ENCODE results near the gene PYGM. TPM values are rescaled to one million over a fixed set of nuclear protein-coding genes. Genes with fewer than 3 reads are reported as not detected.

The PYGM gene
- total RNA-seq, 1 experiment from 2014 or later: 1.7 TPM

DNA sequence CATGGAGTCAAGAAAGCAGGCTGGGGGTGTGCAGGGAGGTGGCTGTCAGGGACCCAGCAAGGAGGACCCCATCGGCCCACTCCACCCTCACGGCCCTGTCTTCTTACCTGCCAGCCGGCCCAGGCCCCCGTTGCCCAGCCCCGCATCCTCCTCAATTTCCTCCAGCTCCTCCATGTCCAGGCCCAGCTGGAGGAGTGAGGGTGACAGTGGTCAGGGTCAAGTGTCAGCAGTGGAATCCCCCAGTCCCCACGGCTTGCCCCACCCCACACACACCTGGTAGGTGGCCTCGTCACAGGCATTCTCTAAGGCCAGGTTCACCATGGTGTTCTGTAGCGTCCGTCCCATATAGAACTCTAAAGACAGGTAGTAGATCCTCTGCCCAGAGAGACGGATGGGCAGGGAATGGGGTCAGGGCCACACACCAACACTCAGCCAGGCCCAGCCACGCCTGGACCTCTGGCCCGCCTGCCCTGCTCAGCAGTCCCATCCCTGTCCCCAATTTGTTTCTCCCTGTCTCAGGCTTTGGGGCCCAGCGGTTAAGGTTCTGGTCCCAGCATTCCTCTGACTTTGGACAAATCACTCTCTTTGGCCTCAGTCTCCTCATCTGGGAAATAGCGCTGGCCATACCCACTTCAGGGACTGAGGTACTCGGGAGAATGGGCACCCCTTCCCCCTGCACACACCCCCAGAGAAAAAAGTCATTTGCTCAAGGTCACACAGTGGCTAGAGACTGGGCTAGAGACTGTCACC is 1.3 kb downstream of the PYGM start:
- Histone ChIP-seq H3K27me3 (ENCODE audit: insufficient read depth, low read length) (no peaks in the 10 kb centered on the region), H3K79me2 (ENCODE audit: insufficient read depth, low read length) (no peaks in the 10 kb centered on the region), H3K36me3 (ENCODE audit: control insufficient read depth in 1 of 2, insufficient read depth in 2 of 2, low read length in 2 of 2) (peaks cover 5 to 10% of the 10 kb centered on the region in 2 experiments; a peak in 3 of 4 replicates), H3K4me1 (ENCODE audit: control insufficient read depth in 1 of 2, insufficient read depth in 2 of 2, low read length in 2 of 2) (peaks cover 0 to 11% of the 10 kb centered on the region in 2 experiments; a peak in 1 of 4 replicates), H3K9ac (ENCODE audit: low read length) (no peak overlapping the region), H3K4me3 (replicated peaks in 1 of 2; ENCODE audit: low read depth in 1 of 2, low read length in 2 of 2) (no peak overlapping the region), H3K4me2 (ENCODE audit: low read length) (no peak overlapping the region), H3K9me3 (ENCODE audit: control insufficient read depth in 1 of 2, insufficient read depth in 1 of 2, low read depth in 1 of 2, low read length in 2 of 2) (no peaks in the 10 kb centered on the region), H4K20me1 (ENCODE audit: insufficient read depth) (no peaks in the 10 kb centered on the region), H3K27ac (ENCODE audit: low read depth, low read length) (no peak overlapping the region), H2AFZ (ENCODE audit: low read depth, low read length, poor library complexity, severe bottlenecking) (no peak overlapping the region), H3K9me2 (ENCODE audit: insufficient read depth) (no peaks in the 10 kb centered on the region)
- POLR2A ChIA-PET: no interaction called here
- no TSS peak for BruUV-seq (replicated peaks)
- TF ChIP-seq POLR2A (IDR thresholded peaks at IDR 0.05; ENCODE audit: borderline replicate concordance, extremely low read depth, insufficient read depth, insufficient read length): no peak
- no peak for TF ChIP-seq ZFX (IDR thresholded peaks at IDR 0.05)
- TF ChIP-seq CBX3 (IDR thresholded peaks at IDR 0.05; ENCODE audit: low read depth): no peak
- TF ChIP-seq SP1 (IDR thresholded peaks at IDR 0.05; ENCODE audit: low read depth): no peak
- TF ChIP-seq EZH2 (IDR thresholded peaks at IDR 0.05): no peak
- TF ChIP-seq, protein P1, sequence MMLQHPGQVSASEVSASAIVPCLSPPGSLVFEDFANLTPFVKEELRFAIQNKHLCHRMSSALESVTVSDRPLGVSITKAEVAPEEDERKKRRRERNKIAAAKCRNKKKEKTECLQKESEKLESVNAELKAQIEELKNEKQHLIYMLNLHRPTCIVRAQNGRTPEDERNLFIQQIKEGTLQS (IDR thresholded peaks at IDR 0.05): no peak
- TF ChIP-seq TCF7L2 (IDR thresholded peaks at IDR 0.05; ENCODE audit: borderline replicate concordance, extremely low read depth, insufficient read depth, insufficient read length): no peak
- TF ChIP-seq, protein P2, sequence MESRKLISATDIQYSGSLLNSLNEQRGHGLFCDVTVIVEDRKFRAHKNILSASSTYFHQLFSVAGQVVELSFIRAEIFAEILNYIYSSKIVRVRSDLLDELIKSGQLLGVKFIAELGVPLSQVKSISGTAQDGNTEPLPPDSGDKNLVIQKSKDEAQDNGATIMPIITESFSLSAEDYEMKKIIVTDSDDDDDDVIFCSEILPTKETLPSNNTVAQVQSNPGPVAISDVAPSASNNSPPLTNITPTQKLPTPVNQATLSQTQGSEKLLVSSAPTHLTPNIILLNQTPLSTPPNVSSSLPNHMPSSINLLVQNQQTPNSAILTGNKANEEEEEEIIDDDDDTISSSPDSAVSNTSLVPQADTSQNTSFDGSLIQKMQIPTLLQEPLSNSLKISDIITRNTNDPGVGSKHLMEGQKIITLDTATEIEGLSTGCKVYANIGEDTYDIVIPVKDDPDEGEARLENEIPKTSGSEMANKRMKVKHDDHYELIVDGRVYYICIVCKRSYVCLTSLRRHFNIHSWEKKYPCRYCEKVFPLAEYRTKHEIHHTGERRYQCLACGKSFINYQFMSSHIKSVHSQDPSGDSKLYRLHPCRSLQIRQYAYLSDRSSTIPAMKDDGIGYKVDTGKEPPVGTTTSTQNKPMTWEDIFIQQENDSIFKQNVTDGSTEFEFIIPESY (IDR thresholded peaks at IDR 0.05; ENCODE audit: extremely low read depth, insufficient replicate concordance, low read length): no peak
- TF ChIP-seq RAD21 (IDR thresholded peaks at IDR 0.05; ENCODE audit: low read depth): no peak
- TF ChIP-seq FOSL1 (IDR thresholded peaks at IDR 0.05; ENCODE audit: low read depth): no peak
- TF ChIP-seq, protein P3, sequence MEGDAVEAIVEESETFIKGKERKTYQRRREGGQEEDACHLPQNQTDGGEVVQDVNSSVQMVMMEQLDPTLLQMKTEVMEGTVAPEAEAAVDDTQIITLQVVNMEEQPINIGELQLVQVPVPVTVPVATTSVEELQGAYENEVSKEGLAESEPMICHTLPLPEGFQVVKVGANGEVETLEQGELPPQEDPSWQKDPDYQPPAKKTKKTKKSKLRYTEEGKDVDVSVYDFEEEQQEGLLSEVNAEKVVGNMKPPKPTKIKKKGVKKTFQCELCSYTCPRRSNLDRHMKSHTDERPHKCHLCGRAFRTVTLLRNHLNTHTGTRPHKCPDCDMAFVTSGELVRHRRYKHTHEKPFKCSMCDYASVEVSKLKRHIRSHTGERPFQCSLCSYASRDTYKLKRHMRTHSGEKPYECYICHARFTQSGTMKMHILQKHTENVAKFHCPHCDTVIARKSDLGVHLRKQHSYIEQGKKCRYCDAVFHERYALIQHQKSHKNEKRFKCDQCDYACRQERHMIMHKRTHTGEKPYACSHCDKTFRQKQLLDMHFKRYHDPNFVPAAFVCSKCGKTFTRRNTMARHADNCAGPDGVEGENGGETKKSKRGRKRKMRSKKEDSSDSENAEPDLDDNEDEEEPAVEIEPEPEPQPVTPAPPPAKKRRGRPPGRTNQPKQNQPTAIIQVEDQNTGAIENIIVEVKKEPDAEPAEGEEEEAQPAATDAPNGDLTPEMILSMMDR (IDR thresholded peaks at IDR 0.05 in 2 of 3, conservative IDR thresholded peaks at IDR 0.05 in 1 of 3; ENCODE audit: borderline replicate concordance in 1 of 3, insufficient read depth in 1 of 3, low read depth in 2 of 3, low read length in 2 of 3): no peak
- TF ChIP-seq JUND (IDR thresholded peaks at IDR 0.05): no peak
- TF ChIP-seq EZH2phosphoT487 (IDR thresholded peaks at IDR 0.05; ENCODE audit: borderline replicate concordance): no peak
- no peak for TF ChIP-seq CEBPB (IDR thresholded peaks at IDR 0.05; ENCODE audit: low read depth)
- TF ChIP-seq POLR2AphosphoS5 (IDR thresholded peaks at IDR 0.05; ENCODE audit: low read depth, low read length): no peak
- RAD21 ChIA-PET (ENCODE audit: low non-redundant PET in 1 of 2, low total read pairs in 2 of 2, uncharacterized antibody in 2 of 2, unreplicated experiment in 2 of 2): no interaction called here
- intact Hi-C loops (cut with micrococcal nuclease): no loop called here
- CTCF ChIA-PET: no interaction called here
- DNase-seq (ENCODE audit: low read depth, low spot score) (no peak), ATAC-seq (no peak)

Data from HCT116 (cell line).